HG03108 (cell line): Measurements from ENCODE around the gene PFN2.
"Not testable (repeated sequence)": the region's sequence is repeated elsewhere in the genome, so short reads cannot be mapped to it uniquely, and the experiment has no call there.

Source experiments
- ATAC-seq: cut with Tn5 transposase; IDR thresholded peaks from one replicate; pipeline ENCODE4 v1.9.1; 2021; ENCODE audit warnings: moderate library complexity; ENCODE audit not compliant: unreplicated experiment

PFN2 gene

DNA sequence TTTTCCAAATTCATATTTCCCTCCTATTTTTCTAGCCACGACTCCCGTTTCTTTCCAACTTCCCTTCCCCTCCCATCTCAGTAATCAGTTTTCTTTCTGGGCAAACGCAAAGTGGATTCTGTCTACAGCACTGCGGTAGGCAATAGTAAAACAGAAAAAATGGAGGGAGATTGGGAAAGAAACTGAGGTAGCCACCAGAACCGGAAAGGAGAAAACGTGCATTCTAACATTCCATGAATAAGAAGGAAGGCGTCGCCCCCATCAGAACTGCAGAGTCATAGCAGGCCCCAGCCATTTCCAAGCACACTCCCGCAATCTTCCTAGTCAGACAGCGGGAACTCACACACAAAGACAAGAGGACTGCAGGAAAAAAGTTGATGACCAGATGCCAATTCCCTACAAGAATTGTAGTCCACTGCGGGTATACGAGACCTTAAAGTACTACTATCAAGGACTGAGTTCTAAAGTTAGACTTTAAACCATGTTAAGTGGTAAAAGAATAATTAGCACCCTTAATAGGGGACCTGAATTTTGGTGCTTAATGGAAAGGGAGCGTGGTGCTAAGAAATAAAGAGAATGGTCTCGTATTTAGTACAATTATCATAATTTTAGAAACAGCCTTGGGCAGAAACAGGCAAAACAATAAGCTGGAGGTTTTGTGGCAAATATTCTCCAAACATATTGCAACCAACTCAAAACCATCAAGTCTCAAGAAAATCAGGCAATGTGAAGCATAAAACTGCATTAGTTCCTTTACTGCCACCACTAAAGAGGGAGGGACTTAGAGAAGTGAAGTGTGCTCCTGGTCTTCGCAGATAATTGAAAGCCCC lies 1.4 kb downstream of the PFN2 start:
- ATAC-seq = no peak

- no peak for ATAC-seq
Measured at GRCh38 chr3:149968216-149968615, 2.5 kb downstream of the PFN2 start.

DNA sequence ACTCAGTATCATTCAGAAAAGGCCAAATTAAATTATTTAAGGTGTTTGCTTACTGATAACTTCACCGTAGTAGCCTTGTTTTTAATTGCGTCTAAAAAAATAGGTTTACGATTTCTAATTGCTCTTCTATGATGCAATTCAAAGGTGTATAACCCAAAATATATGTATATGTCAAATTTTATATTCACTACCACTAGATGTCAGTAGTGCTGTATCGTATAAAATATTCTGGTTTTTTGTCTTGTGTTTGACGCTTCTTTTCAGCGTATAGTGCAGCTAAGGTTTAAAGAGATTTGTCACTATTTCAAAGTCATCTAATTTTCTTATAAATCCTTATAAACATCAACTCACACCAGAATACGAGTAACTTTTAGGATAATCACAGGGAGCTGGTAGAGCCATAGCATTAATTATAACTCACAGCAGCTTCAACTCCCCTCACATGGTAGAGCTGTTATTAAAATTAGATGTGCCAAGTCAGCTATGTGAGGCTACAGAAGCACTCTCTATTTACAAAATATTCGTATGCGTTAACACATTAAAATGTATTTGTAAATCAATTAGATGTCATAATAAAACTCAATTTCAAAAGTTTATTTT lies 3.5 kb downstream of the PFN2 start:
- ATAC-seq = no peak

DNA sequence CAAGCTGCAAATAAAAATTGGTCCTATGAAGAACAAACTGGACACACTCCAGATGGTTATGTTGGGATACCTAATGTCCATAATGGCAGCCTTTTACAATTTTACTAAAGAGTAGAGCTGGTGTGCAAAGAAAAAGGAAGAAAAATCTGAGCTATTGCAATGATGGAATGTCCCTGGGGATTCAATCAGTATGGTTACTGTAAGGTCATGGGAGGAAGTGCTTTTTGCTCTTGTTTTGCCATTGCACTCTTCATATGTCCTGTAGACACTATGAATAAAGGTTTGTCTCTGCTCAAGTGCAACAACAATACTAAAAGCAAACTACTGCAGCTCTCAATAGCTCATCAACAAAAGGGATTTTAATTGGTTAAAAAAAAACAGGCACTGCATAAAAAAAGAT lies 5.4 kb downstream of the PFN2 start:
- no peak for ATAC-seq

- no peak for ATAC-seq
Measured at GRCh38 chr3:149964291-149964690, 6.4 kb downstream of the PFN2 start.

DNA sequence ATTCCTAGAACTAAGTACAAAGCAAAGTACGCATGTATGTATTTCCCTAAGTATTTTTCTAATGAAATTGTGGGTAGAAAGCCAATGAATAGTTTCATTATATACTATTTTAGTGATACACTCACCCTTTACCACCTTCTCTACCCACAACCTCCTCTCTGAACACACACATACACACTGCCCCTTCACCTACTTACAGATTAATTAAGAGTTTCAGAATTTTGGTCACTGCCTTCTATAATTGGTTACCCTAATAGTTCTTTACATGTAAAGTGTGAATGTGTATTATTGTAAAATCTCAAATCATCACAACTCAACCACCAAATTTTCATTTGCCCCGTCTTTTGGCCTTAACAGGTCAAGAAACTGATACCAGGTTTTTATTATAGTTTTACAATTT lies 7.2 kb downstream of the PFN2 start:
- no peak for ATAC-seq

GRCh38 chr3:149959443-149959842 lies 11.3 kb downstream of the PFN2 start:
- ATAC-seq = no peak

- ATAC-seq = no peak
Measured at GRCh38 chr3:149958171-149958796, 12.4 kb downstream of the PFN2 start.

DNA sequence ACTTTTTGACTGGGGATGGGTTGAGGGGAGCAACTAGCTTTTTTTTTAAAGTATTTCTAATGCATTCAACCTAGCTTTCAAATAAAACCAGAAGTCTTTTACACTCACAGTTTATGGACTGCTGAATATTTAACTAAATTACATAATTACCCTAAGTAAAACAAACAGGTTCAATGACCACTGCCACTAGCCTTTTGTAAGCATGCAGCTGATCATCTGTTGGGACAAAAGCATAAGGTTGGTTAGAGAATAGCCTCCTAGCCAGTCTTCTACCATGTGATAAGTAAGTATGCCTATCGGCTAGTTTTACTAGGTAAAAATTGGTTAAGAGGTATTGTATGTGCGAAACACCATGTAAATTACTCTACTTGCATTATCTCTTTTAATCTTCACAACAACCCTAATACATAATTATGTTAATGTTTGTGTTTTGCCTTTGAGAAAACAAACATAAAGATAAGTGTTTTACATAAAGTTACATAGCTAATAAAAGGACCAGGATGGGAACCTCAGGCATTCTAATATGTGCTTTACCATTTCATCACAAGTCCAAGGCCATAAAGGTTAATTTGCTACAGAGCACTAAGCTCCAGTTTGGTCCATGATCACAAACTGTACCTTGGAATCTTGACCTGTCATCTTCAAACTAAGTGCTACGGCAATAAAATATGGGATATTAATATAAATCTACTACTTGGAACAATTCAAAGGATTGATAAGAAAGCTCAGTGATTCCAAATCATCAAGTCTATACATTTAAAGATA lies 13.2 kb downstream of the PFN2 start:
- ATAC-seq = no peak

DNA sequence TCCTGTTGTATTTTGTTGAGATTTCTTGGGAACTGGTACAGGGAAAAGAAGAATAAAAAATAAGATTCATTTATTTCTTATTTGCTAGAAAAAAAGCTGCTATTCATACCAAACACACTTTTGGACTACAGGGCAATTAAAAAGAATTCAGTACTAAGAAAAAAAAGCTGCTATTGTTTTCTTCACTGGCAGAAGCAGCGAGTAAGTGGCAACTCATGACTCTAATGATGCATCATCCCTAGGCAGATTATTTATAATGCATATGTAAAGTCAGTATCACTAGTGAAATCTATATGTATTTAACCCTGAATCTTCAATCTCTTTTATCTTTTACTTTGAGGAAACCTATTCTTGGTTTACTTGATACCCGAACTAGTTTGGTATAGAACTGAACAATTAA lies 15.2 kb downstream of the PFN2 start:
- no peak for ATAC-seq

DNA sequence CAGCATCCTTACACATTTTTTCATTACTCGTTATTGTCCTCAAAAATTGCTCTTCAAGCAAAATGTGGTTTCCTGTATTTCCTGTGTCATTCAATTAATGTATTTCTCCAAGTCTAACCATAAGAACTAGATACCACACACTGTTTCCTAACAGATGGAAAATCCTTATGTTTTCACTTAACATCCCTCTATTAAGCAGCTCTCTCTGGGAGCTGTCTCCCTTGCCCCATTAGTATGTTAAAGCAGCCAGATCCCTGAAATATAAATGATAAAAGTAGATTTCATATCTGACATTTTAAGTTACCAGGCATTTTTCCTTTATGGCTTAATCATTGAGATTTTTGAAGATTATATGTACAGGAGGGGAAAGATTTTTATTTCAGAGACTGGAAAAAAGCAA lies 15.9 kb downstream of the PFN2 start:
- no peak for ATAC-seq

- ATAC-seq = no peak
Measured at GRCh38 chr3:149949181-149949580, 21.5 kb downstream of the PFN2 start.

GRCh38 chr3:149947231-149947630 lies 23.5 kb downstream of the PFN2 start:
- no peak for ATAC-seq

- not testable (repeated sequence) for ATAC-seq
Measured at GRCh38 chr3:149943966-149944365, 26.7 kb downstream of the PFN2 start.

- ATAC-seq = no peak
Measured at GRCh38 chr3:149942409-149942808, 28.3 kb downstream of the PFN2 start.

- ATAC-seq = no peak
Measured at GRCh38 chr3:149941946-149942345, 28.7 kb downstream of the PFN2 start.

DNA sequence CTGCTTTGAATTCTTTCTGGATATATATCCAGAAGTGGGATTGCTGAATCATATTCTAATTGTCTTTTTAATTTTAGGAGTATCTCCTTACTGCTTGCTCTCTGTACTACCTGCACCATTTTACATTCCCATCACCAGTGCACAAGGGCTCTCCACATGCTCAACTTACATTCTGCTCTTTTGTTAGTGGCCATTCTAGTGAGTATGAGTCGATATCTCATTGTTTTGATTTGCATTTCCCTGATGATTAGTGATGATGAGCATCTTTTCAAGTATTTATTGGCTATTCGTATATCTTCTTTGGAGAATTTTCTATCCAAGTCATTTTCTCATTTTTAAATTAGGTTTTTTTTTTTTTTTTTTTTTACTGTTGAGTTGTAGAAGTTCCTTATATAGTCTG lies 29.5 kb downstream of the PFN2 start:
- no peak for ATAC-seq

DNA sequence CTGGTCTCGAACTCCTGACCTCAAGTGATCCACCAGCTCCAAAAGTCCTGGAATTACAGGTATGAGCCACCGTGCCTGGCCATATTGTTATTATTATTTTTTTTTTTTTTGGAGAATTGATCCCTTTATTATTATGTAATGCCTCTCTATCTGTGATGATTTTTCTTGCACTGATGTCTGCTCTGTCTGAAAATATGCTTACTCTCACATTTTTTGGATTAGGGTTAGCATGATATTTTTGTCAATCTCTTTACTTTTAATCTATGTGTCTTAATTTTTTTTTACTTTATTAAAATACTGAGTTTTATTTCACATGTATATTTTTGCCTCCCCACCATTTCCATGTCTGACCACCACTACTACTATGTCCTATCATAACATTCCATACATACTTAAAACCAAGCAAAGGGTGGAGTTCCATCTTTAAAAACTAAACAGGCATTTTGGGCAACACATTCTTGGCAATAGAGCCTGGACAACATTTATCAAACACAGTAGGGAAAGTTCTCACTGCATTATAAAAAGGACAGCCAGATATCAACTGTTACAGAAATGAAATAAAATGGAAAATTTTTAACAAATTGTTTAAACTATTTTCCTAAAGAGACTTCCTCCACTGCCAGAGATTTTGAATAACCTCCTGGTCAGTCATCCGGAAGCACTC lies 32.2 kb downstream of the PFN2 start:
- ATAC-seq = not testable (repeated sequence)

DNA sequence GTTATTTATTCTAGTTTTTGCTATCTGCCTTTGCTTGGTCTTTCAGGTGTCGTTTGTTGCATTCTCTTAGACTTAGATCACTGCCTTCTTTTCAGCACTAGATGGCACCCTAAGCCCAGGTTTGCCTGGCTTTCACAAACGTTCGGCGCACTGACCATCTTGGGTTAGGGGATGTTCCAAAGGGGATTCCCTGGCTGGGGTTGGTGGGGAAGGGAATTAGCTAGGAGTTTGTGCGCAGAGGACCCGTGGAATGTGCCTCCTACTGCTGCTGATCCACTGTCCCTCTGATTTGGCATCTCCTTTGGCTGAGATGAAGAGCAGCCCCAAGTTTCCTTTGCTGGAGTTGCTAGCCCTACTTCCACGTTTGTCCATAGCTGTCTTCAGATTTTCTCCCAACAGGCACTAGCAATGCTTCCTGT lies 33.9 kb downstream of the PFN2 start:
- peak; percentile 47 for ATAC-seq

GRCh38 chr3:149934524-149934923 lies 36.2 kb downstream of the PFN2 start:
- ATAC-seq = no peak

DNA sequence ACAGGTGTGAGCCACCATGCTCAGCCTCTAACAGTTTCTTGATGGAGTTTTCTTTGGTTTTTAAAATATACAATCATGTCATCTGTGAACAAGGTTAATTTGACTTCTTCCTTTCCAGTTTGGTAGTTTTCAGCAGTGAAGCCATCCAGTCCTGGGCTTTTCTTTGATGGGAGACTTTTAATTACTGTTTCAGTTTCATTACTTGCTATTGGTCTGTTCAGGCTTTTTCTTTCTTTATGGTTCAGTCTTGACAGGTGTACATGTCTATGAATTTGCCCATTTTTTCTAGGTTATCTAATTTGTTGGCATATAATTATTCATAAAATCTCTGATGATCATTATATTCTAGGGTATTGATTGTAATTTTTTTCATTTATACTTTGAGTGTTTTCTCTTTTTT lies 36.8 kb downstream of the PFN2 start:
- ATAC-seq = no peak
